Inflammatory macrophage (primary cell): Measurements from ENCODE around the gene RNF217.
"Not testable (repeated sequence)": the region's sequence is repeated elsewhere in the genome, so short reads cannot be mapped to it uniquely, and the experiment has no call there.

ENCODE experiments used
- DNase-seq, 2 donors: peaks; one replicate each; pipeline ENCODE4 v3.0.0-alpha.2; 2020 to 2022
- total RNA-seq, 18 experiments: gene quantifications; one replicate each; lab custom pipeline; 2026; ENCODE audit warnings: mixed read lengths in 6 of 18, inconsistent platforms in 2 of 18; lab: John Stamatoyannopoulos, UW

The RNF217 gene
- total RNA-seq: 15.5 to 43.5 (median 24.0) reads per million in 18 experiments

- DNase-seq: peak; percentile 29 to 60
These were observed at the start of gene RNF217 for GRCh38 chr6:124961777-124962638. Gene RNF217, plus strand, starts transcription at chr6:124962437. Its CDS starts 108 bp downstream, at chr6:124962545.

GRCh38 chr6:124913056-124913455 is 49.2 kb upstream of the RNF217 start:
- no peak for DNase-seq

GRCh38 chr6:124917769-124918168 is 44.5 kb upstream of the RNF217 start:
- no peak for DNase-seq

GRCh38 chr6:124919703-124920102 is 42.5 kb upstream of the RNF217 start:
- not testable (repeated sequence) for DNase-seq

- no peak for DNase-seq
These were observed 37.9 kb upstream of the RNF217 start for GRCh38 chr6:124924333-124924759.

- DNase-seq: no peak
These were observed 35.8 kb upstream of the RNF217 start for GRCh38 chr6:124926435-124926834.

- no peak for DNase-seq
These were observed 34.4 kb upstream of the RNF217 start for GRCh38 chr6:124927806-124928205.

GRCh38 chr6:124928851-124929250 is 33.4 kb upstream of the RNF217 start:
- no peak for DNase-seq

- no peak for DNase-seq
These were observed 24.6 kb upstream of the RNF217 start for GRCh38 chr6:124937645-124938044.

- DNase-seq: no peak
These were observed 21.0 kb upstream of the RNF217 start for GRCh38 chr6:124941259-124941658.

- DNase-seq: no peak
These were observed 18.6 kb upstream of the RNF217 start for GRCh38 chr6:124943658-124944057.

GRCh38 chr6:124947971-124948451 is 14.2 kb upstream of the RNF217 start:
- DNase-seq: no peak

- DNase-seq: no peak
These were observed 12.5 kb upstream of the RNF217 start for GRCh38 chr6:124949706-124950105.

- no peak for DNase-seq
These were observed 8.4 kb upstream of the RNF217 start for GRCh38 chr6:124953808-124954207.

- DNase-seq: no peak
These were observed 7.0 kb upstream of the RNF217 start for GRCh38 chr6:124955108-124955856.

- no peak for DNase-seq
These were observed 6.2 kb upstream of the RNF217 start for GRCh38 chr6:124956018-124956417.

- DNase-seq: no peak
These were observed 4.1 kb upstream of the RNF217 start for GRCh38 chr6:124958149-124958548.

- DNase-seq: no peak
These were observed 3.4 kb upstream of the RNF217 start for GRCh38 chr6:124958759-124959354.

- DNase-seq: peak; percentile 57 to 59
These were observed 1.3 kb upstream of the RNF217 start for GRCh38 chr6:124960757-124961463.

- DNase-seq: no peak
These were observed 817 bp upstream of the RNF217 start for GRCh38 chr6:124961464-124961776.

- DNase-seq: peak; percentile 18 to 48
These were observed 590 bp downstream of the RNF217 start for GRCh38 chr6:124962639-124963415.

GRCh38 chr6:124963416-124963785 is 1.2 kb downstream of the RNF217 start:
- DNase-seq: peak; percentile 7 to 29
